ENCODE measurements around the gene OR10G4.
"Not testable (repeated sequence)": the region's sequence is repeated elsewhere in the genome, so short reads cannot be mapped to it uniquely, and the experiment has no call there.

Gene OR10G4, protein sequence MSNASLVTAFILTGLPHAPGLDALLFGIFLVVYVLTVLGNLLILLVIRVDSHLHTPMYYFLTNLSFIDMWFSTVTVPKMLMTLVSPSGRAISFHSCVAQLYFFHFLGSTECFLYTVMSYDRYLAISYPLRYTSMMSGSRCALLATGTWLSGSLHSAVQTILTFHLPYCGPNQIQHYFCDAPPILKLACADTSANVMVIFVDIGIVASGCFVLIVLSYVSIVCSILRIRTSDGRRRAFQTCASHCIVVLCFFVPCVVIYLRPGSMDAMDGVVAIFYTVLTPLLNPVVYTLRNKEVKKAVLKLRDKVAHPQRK

DNA sequence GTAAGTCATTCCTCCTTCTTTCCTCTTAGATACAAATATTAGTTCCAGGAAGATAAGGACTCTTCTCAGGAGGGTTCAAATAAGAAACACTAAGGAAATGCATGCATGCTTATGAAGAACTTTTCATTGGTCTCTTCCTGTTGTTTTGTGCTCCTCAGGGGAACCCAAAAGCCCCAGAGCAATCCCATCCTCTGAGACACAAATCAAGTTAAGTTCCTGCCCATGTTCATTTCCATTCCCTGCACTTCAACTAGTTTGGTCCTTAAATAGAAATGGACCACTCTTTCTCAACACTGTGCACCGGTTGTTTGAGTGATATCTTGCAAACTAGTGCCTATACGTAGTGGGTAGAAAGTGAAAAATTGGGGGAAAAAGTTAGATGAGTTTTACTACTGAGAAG lies at the start of gene OR10G4:
Gene OR10G4, plus strand, starts transcription at position 301 of the 400 bp plus-strand sequence. CDS start 2,578 bp downstream, outside the sequence.
- Histone ChIP-seq H3K9ac (ENCODE audit: low read length) (no peak within 1 kb of the TSS), H3K9me3 (ENCODE audit: control insufficient read depth, insufficient read depth, low read depth, low read length) (no peaks in the 10 kb centered on the region), H3K27ac (ENCODE audit: low read depth, low read length) (no peak within 1 kb of the TSS), H3K27me3 (ENCODE audit: control insufficient read depth, insufficient read depth, low read length) (no peaks in the 10 kb centered on the region), H3K36me3 (ENCODE audit: control insufficient read depth, insufficient read depth, low read length) (no peaks in the 10 kb centered on the region), H3K4me3 (ENCODE audit: low read depth, low read length) (no peak within 1 kb of the TSS), H3K4me1 (ENCODE audit: control insufficient read depth, insufficient read depth, low read length) (peaks cover 7% of the 10 kb centered on the region; the same call in 1 of the 2 replicates)

DNA sequence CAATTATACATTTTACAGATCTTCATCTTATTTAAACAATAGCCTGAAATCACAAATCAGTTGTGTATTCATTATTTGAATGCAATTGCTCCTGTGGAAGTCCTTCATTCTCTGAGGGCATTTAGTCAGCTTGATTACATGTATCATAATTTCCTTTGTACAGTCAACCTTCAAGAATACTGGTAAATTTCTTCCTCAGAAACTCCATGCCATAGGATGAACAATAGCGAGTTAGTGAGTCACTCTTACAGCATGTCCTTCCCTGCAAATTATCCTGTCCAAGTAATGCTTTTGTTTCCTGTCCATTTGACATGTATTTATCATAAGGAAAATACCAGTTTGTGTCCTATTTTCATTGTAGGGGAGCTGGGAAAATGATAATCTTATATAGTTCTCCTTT lies 39.0 kb upstream of the OR10G4 start:
- Histone ChIP-seq H3K27ac (ENCODE audit: low read depth, low read length) (no peak overlapping the region), H3K27me3 (ENCODE audit: control insufficient read depth, insufficient read depth, low read length) (no peaks in the 10 kb centered on the region), H3K9me3 (ENCODE audit: control insufficient read depth, insufficient read depth, low read depth, low read length) (no peaks in the 10 kb centered on the region), H3K36me3 (ENCODE audit: control insufficient read depth, insufficient read depth, low read length) (no peaks in the 10 kb centered on the region), H3K4me1 (ENCODE audit: control insufficient read depth, insufficient read depth, low read length) (no peaks in the 10 kb centered on the region), H3K9ac (ENCODE audit: low read length) (no peak overlapping the region), H3K4me3 (ENCODE audit: low read depth, low read length) (no peak overlapping the region)

DNA sequence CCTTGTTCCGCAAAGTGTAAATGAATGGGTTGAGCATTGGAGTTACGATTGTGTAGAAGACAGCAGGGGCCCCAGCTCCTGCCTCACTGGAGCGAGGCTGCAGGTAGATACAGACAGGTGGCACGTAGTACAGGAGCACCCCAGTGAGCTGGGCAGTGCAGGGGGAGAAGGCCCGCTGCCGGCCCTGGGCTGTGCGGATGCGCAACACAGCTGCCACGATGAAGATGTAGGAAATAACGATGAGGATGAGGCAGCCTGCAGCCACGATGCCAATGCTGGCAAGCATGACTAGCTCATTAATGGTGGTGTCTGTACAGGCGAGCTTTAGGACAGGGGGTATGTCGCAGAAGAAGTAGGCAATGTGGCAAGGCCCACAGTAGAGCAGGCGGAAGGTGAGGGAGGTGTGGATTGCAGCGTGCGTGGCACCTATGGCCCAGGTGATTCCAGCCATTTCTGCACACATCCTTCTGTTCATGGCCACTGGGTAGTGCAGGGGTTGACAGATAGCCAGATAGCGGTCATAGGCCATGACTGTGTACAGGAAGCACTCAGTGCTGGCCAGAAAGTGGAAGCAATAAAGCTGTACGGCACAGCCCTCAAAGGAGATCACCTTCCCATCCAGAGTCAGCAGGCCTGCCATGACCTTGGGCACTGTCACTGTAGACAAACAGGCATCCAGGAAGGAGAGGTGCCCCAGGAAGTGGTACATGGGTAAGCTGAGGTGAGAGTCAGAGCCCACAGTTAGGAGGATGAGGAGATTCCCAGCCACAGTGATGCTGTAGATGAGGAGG lies 35.8 kb upstream of the OR10G4 start:
- H3K9ac ChIP-seq (ENCODE audit: low read length), result no peak overlapping the region
- no peaks in the 10 kb centered on the region for H3K27me3 ChIP-seq (ENCODE audit: control insufficient read depth, insufficient read depth, low read length)
- H3K9me3 ChIP-seq (ENCODE audit: control insufficient read depth, insufficient read depth, low read depth, low read length), result no peaks in the 10 kb centered on the region
- no peak overlapping the region for H3K27ac ChIP-seq (ENCODE audit: low read depth, low read length)
- no peak overlapping the region for H3K4me3 ChIP-seq (ENCODE audit: low read depth, low read length)
- no peaks in the 10 kb centered on the region for H3K36me3 ChIP-seq (ENCODE audit: control insufficient read depth, insufficient read depth, low read length)
- no peaks in the 10 kb centered on the region for H3K4me1 ChIP-seq (ENCODE audit: control insufficient read depth, insufficient read depth, low read length)

DNA sequence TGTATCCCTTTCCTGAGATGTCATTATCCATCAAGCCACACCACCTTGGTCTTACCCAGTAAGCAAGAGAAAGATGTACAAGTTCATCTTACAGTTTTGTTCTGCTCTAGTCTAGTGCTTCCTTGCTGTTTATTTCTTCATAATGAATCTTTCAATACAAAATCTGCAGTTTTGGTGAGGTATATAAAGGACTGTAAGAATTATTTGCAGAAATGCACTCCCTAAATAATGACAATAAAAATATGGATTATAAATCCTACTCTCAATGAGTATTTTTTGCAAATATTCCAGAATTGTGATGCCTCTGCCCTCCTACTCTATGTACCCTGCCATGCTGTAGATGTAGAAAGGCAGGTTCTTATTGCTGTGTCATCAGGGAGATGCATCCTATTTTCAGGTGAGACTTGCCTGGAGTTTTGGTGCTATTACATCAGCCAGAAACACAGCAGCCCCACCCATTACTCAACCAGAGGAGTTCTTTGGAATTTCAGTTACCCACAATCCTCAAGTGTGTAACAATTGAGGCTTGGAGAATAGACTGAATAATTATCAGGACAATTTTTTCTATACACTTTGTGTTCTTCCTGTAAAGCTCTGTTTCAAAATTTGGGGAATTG lies 35.0 kb upstream of the OR10G4 start, which contains the start of gene OR10S1:
Gene OR10S1, minus strand, starts transcription at position 51 of the 617 bp plus-strand sequence. CDS start 117 bp downstream, outside the sequence.
- Histone ChIP-seq H3K27me3 (ENCODE audit: control insufficient read depth, insufficient read depth, low read length) (no peaks in the 10 kb centered on the region), H3K9me3 (ENCODE audit: control insufficient read depth, insufficient read depth, low read depth, low read length) (no peaks in the 10 kb centered on the region; the same call in 1 of the 2 replicates), H3K4me3 (ENCODE audit: low read depth, low read length) (no peak within 1 kb of the TSS), H3K9ac (ENCODE audit: low read length) (no peak within 1 kb of the TSS), H3K27ac (ENCODE audit: low read depth, low read length) (no peak within 1 kb of the TSS), H3K36me3 (ENCODE audit: control insufficient read depth, insufficient read depth, low read length) (no peaks in the 10 kb centered on the region), H3K4me1 (ENCODE audit: control insufficient read depth, insufficient read depth, low read length) (no peaks in the 10 kb centered on the region)

DNA sequence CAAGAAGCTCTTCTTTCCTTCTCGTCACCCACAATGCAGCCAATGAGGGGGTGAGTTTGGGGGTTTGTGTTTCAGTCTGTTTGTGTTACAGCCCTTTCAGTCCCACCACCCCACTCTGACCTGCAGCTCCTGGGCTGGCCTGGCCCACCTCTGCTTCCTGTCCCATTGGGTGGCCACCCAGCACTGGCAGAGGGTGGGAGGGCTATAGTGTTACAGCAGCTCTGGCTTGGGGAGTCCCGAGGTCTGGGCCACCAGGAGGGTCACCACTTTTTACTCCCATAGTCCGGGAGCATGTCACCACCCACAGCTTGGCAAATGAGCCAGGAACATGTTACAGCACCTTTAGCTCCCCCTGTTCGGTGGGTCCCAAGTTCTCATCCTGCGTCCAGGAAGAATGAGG lies 33.5 kb upstream of the OR10G4 start:
- no peaks in the 10 kb centered on the region for H3K4me1 ChIP-seq (ENCODE audit: control insufficient read depth, insufficient read depth, low read length)
- no peak overlapping the region for H3K27ac ChIP-seq (ENCODE audit: low read depth, low read length)
- H3K9me3 ChIP-seq (ENCODE audit: control insufficient read depth, insufficient read depth, low read depth, low read length), result no peaks in the 10 kb centered on the region; the same call in 1 of the 2 replicates
- no peaks in the 10 kb centered on the region for H3K36me3 ChIP-seq (ENCODE audit: control insufficient read depth, insufficient read depth, low read length)
- H3K9ac ChIP-seq (ENCODE audit: low read length), result no peak overlapping the region
- H3K4me3 ChIP-seq (ENCODE audit: low read depth, low read length), result no peak overlapping the region
- H3K27me3 ChIP-seq (ENCODE audit: control insufficient read depth, insufficient read depth, low read length), result no peaks in the 10 kb centered on the region

DNA sequence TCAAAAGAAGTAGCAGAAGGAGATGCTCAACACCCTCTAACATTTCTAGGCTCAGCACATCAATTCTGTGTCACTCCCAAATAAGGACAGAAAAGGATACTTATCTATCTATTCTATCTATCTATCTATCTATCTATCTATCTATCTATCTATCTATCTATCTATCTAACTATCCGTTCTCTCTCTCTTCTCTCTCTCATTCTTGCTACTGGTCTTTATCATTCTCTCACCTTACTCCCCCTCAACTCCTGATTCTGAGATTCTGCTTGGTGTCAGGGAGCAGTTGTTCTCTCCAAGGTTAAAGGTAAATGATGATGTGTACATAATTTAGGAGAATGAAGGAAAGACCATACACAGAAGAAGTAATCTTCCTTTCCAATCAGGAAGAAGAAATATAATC lies 17.7 kb upstream of the OR10G4 start, which contains the start of gene OR10G6:
Gene OR10G6, minus strand, starts transcription at position 43 of the 400 bp plus-strand sequence. Its CDS starts 0 bp downstream, at position 43.
- Histone ChIP-seq H3K27ac (ENCODE audit: low read depth, low read length) (no peak within 1 kb of the TSS), H3K9me3 (ENCODE audit: control insufficient read depth, insufficient read depth, low read depth, low read length) (no peaks in the 10 kb centered on the region), H3K36me3 (ENCODE audit: control insufficient read depth, insufficient read depth, low read length) (no peaks in the 10 kb centered on the region), H3K27me3 (ENCODE audit: control insufficient read depth, insufficient read depth, low read length) (no peaks in the 10 kb centered on the region), H3K9ac (ENCODE audit: low read length) (no peak within 1 kb of the TSS), H3K4me1 (ENCODE audit: control insufficient read depth, insufficient read depth, low read length) (no peaks in the 10 kb centered on the region), H3K4me3 (ENCODE audit: low read depth, low read length) (no peak within 1 kb of the TSS)

DNA sequence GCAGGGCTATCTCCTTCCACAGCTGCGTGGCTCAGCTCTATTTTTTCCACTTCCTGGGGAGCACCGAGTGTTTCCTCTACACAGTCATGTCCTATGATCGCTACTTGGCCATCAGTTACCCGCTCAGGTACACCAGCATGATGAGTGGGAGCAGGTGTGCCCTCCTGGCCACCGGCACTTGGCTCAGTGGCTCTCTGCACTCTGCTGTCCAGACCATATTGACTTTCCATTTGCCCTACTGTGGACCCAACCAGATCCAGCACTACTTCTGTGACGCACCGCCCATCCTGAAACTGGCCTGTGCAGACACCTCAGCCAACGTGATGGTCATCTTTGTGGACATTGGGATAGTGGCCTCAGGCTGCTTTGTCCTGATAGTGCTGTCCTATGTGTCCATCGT lies 3.0 kb downstream of the OR10G4 start:
- not testable (repeated sequence) for H3K9me3 ChIP-seq (ENCODE audit: control insufficient read depth, insufficient read depth, low read depth, low read length); H3K36me3 ChIP-seq (ENCODE audit: control insufficient read depth, insufficient read depth, low read length); H3K27me3 ChIP-seq (ENCODE audit: control insufficient read depth, insufficient read depth, low read length); H3K4me1 ChIP-seq (ENCODE audit: control insufficient read depth, insufficient read depth, low read length); H3K4me3 ChIP-seq (ENCODE audit: low read depth, low read length); H3K9ac ChIP-seq (ENCODE audit: low read length); H3K27ac ChIP-seq (ENCODE audit: low read depth, low read length)

DNA sequence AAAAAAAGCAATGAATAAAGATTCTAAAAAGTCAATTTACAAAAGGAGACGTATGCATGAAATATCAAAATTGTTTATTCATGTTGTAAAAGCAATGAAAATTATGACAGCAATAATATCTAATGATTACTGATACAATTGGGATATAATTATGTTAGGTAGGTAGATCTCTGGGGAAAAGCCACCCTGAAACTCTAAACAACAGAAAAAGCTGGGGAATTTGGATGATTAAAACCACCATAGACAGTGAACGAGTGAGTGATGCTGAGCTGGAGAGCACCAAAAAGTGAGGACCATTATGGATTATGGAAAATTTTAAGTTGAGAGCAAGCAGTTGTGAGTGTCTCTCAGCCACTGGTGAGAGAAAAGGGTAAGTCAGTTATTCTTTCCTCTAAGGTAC lies 13.7 kb downstream of the OR10G4 start, which contains the start of gene OR10G8:
Gene OR10G8, plus strand, starts transcription at position 301 of the 400 bp plus-strand sequence. CDS start 2,825 bp downstream, outside the sequence.
- Histone ChIP-seq H3K9me3 (ENCODE audit: control insufficient read depth, insufficient read depth, low read depth, low read length) (no peaks in the 10 kb centered on the region), H3K27ac (ENCODE audit: low read depth, low read length) (no peak within 1 kb of the TSS), H3K9ac (ENCODE audit: low read length) (no peak within 1 kb of the TSS), H3K27me3 (ENCODE audit: control insufficient read depth, insufficient read depth, low read length) (no peaks in the 10 kb centered on the region), H3K4me1 (ENCODE audit: control insufficient read depth, insufficient read depth, low read length) (no peaks in the 10 kb centered on the region), H3K36me3 (ENCODE audit: control insufficient read depth, insufficient read depth, low read length) (no peaks in the 10 kb centered on the region), H3K4me3 (ENCODE audit: low read depth, low read length) (no peak within 1 kb of the TSS)

DNA sequence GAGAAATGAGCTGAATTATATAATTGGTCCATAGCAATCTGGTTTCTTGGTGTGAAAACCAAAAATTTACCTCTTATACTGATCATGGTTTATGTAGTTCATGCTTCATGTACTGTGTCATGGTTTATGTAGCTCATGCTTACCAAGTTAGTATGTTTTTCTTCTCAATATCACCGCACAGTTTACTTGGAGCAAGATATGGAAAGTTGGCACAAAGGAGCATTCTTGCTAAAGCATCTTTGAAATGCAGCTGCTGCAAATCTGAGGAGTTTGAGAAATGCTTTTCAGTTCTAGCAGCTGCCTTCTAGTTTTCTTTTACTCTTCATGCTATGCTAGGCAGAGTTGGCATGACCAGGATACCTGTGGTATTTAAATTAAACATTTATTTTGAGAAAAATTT lies 23.9 kb downstream of the OR10G4 start:
- Histone ChIP-seq H3K9me3 (ENCODE audit: control insufficient read depth, insufficient read depth, low read depth, low read length) (no peaks in the 10 kb centered on the region), H3K36me3 (ENCODE audit: control insufficient read depth, insufficient read depth, low read length) (no peaks in the 10 kb centered on the region), H3K4me3 (ENCODE audit: low read depth, low read length) (no peak overlapping the region), H3K27ac (ENCODE audit: low read depth, low read length) (no peak overlapping the region), H3K27me3 (ENCODE audit: control insufficient read depth, insufficient read depth, low read length) (no peaks in the 10 kb centered on the region), H3K9ac (ENCODE audit: low read length) (no peak overlapping the region), H3K4me1 (ENCODE audit: control insufficient read depth, insufficient read depth, low read length) (no peaks in the 10 kb centered on the region)

DNA sequence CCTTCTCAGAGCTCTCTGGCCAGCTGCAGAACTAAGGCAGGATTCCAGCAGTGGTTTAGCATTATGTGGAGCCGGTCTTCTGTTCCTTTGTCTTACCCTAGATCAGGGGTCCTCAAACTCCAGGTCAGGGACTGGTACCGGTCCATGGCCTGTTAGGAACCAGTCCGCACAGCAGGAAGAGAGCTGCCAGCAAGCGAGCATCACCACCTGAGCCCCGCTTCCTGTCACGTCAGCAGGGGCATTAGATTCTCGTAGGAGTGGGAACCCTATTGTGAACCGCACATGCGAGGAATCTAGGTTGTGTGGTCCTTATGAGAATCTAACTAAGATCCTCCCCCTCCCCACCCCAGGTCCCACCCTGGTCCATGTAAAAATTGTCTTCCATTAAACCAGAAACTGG lies 26.8 kb downstream of the OR10G4 start:
- Histone ChIP-seq H3K27me3 (ENCODE audit: control insufficient read depth, insufficient read depth, low read length) (no peaks in the 10 kb centered on the region), H3K9me3 (ENCODE audit: control insufficient read depth, insufficient read depth, low read depth, low read length) (no peaks in the 10 kb centered on the region), H3K9ac (ENCODE audit: low read length) (no peak overlapping the region), H3K4me3 (ENCODE audit: low read depth, low read length) (no peak overlapping the region), H3K27ac (ENCODE audit: low read depth, low read length) (no peak overlapping the region), H3K4me1 (ENCODE audit: control insufficient read depth, insufficient read depth, low read length) (no peaks in the 10 kb centered on the region), H3K36me3 (ENCODE audit: control insufficient read depth, insufficient read depth, low read length) (no peaks in the 10 kb centered on the region)

DNA sequence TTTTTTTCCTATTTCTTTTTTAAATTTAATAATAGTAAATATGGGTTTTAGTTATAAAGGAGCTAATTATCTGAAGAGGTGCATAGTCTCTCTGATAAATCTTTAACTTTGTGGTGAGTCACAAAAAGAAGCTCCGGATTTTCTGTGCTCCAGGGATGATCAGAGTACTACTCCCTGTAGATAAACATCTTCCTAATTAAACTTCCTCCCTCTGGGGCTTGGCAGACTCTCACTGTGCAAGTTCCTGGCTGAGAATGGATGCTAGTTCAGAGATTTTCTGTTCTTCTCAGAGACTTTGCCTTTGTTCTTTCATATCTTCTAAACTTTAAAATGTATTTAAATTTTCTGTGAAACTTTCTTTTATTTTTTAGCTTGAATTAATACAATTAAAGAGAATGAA lies 28.5 kb downstream of the OR10G4 start, which contains the start of gene OR10G7:
Gene OR10G7, minus strand, starts transcription at position 72 of the 400 bp plus-strand sequence. CDS start 2,324 bp downstream, outside the sequence.
- H3K27ac ChIP-seq (ENCODE audit: low read depth, low read length), result no peak within 1 kb of the TSS
- H3K9ac ChIP-seq (ENCODE audit: low read length), result no peak within 1 kb of the TSS
- H3K4me1 ChIP-seq (ENCODE audit: control insufficient read depth, insufficient read depth, low read length), result no peaks in the 10 kb centered on the region
- H3K27me3 ChIP-seq (ENCODE audit: control insufficient read depth, insufficient read depth, low read length), result no peaks in the 10 kb centered on the region
- no peak within 1 kb of the TSS for H3K4me3 ChIP-seq (ENCODE audit: low read depth, low read length)
- H3K9me3 ChIP-seq (ENCODE audit: control insufficient read depth, insufficient read depth, low read depth, low read length), result no peaks in the 10 kb centered on the region
- no peaks in the 10 kb centered on the region for H3K36me3 ChIP-seq (ENCODE audit: control insufficient read depth, insufficient read depth, low read length)

All from HUES6 (cell line).